SJSA1 (cell line): ENCODE results near the gene NMNAT3. TPM values are rescaled to one million over a fixed set of nuclear protein-coding genes. Genes with fewer than 3 reads are reported as not detected.

Experiments used
- DNase-seq, 2 experiments: peaks; one replicate each; pipeline ENCODE4 v3.0.0-alpha.2; 2015 to 2020; ENCODE audit warnings: low spot score in 2 of 2, low read depth in 1 of 2
- H3K27ac ChIP-seq: fragments of 250-450 bp; sonication (Bioruptor Pico); 2 replicates; pipeline ENCODE4 v1.5.1; 2020; ENCODE audit warnings: mild to moderate bottlenecking, moderate library complexity
- H3K27me3 ChIP-seq: fragments of 250-450 bp; sonication (Bioruptor Pico); replicated peaks from 2 replicates; pipeline ENCODE4 v1.5.1; 2020; ENCODE audit warnings: mild to moderate bottlenecking, moderate library complexity
- H3K36me3 ChIP-seq: fragments of 250-450 bp; sonication (Bioruptor Pico); 2 replicates; pipeline ENCODE4 v1.5.1; 2020; ENCODE audit warnings: mild to moderate bottlenecking
- H3K4me1 ChIP-seq: fragments of 250-450 bp; sonication (Bioruptor Pico); replicated peaks from 2 replicates; pipeline ENCODE4 v1.6.1; 2021; ENCODE audit warnings: mild to moderate bottlenecking
- H3K4me3 ChIP-seq: fragments of 250-450 bp; sonication (Bioruptor Pico); 2 replicates; pipeline ENCODE4 v1.5.1; 2020; ENCODE audit warnings: mild to moderate bottlenecking
- H3K9me3 ChIP-seq: fragments of 250-450 bp; sonication (Bioruptor Pico); replicated peaks from 2 replicates; pipeline ENCODE4 v1.5.1; 2020; ENCODE audit warnings: mild to moderate bottlenecking
- total RNA-seq: library from RNA; depleted of rRNA; stranded (reverse); fragments of >200 nt; shearing (Covaris generic); gene quantifications from 2 replicates; pipeline ENCODE4 v1.2.3, GENCODE V29; 2014

Gene NMNAT3
- total RNA-seq, 1 experiment from 2014 or later, result not detected

DNA sequence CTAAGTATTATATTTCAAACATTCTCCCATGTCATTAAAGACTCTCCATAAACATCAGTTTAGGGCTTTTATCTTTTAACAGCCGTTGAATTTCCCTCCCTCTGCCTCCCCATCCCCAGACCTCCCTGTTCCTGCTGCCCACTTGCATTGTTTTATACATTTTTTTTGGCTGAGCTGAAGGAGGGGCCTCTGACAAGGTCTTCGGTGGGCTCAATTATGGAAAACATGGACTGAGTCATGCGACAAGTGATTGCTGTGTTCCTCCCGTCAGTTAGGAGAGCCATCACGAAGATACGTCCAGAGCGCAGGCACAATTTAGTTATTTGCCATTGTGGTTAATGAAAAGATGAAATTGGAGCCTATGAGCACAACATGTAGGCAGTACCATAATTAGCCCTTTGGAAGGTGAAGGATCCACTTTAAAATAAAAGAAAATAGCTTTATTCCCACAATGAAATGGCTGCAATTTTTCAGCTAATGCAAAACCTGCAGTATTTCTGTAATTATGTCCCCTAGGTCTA lies 12.0 kb upstream of the NMNAT3 start:
- H3K27me3 ChIP-seq, result no peaks in the 10 kb centered on the region

DNA sequence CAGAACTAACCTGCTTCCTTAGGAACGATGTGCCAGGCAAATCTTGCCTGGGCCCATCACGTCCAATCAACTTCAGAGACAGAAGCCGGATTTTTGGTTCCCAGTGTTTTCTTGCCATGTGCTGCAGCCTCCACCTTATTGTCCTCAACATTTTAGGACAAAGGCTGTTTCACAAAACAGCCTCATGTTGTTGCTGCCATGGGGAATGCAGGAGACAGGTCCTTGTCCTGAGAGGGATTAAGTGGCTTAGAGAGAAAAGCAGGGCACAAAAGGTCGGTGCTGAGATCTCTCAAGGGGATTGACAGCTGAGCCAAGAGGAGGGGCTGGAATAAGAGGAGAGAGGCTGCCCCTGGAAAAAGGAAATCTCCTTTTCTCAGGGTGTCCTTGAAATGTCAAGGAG lies 11.3 kb upstream of the NMNAT3 start:
- H3K27ac ChIP-seq, result no peak overlapping the region
- H3K27me3 ChIP-seq, result no peaks in the 10 kb centered on the region
- no peaks in the 10 kb centered on the region for H3K9me3 ChIP-seq
- H3K36me3 ChIP-seq, result no peaks in the 10 kb centered on the region
- no peak overlapping the region for H3K4me3 ChIP-seq
- H3K4me1 ChIP-seq, result no peaks in the 10 kb centered on the region
- DNase-seq, result no peak

More for the DNA sequence above, 12.0 kb upstream of the NMNAT3 start:
- Histone ChIP-seq H3K4me1 (no peaks in the 10 kb centered on the region), H3K27ac (no peak overlapping the region), H3K9me3 (no peaks in the 10 kb centered on the region), H3K4me3 (no peak overlapping the region), H3K36me3 (no peaks in the 10 kb centered on the region)
- no peak for DNase-seq

DNA sequence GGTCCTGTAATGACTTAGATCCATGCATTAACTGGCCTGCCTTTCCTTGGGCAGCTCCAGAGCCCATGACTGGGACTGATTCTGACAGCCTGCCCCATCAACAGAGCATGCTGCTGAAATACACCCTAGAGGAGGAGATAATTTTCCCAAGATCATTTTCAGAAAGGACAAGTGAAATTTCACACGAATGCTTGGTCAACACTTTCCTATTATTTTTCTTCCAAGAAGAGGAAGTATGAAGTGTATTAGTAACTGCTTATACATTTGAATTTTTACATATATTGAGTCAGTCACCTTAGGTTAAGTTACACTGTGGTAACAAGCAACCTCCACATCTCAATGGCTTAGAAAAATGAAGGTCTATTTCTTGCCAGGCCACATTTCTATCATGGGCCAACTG lies 9.7 kb upstream of the NMNAT3 start:
- H3K27ac ChIP-seq, result no peak overlapping the region
- H3K4me1 ChIP-seq, result no peaks in the 10 kb centered on the region
- no peaks in the 10 kb centered on the region for H3K27me3 ChIP-seq
- no peaks in the 10 kb centered on the region for H3K9me3 ChIP-seq
- no peak for DNase-seq
- no peak overlapping the region for H3K4me3 ChIP-seq
- H3K36me3 ChIP-seq, result no peaks in the 10 kb centered on the region

DNA sequence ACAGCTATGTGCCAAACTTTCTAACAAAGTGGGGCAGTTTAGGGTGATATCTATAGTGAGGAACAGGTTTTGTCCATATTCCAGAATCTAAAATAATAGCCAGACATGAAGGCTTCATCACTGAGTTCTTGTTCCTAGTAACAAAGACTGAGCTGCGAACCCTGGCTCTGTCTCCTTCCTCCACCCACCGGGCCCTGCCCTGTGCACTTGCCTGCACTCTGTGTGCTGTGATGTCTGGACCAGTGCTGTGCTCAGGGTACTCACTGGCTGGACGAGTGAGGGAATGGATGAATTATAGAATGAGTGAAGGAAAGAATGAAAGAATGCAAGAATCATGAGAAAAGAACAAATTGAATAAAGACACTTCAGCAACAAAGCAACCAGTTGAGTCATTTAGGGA lies 8.9 kb upstream of the NMNAT3 start:
- no peak for DNase-seq
- H3K27ac ChIP-seq, result no peak overlapping the region
- no peaks in the 10 kb centered on the region for H3K9me3 ChIP-seq
- no peaks in the 10 kb centered on the region for H3K36me3 ChIP-seq
- no peaks in the 10 kb centered on the region for H3K4me1 ChIP-seq
- H3K27me3 ChIP-seq, result no peaks in the 10 kb centered on the region; the same call in 1 of the 2 replicates
- no peak overlapping the region for H3K4me3 ChIP-seq

DNA sequence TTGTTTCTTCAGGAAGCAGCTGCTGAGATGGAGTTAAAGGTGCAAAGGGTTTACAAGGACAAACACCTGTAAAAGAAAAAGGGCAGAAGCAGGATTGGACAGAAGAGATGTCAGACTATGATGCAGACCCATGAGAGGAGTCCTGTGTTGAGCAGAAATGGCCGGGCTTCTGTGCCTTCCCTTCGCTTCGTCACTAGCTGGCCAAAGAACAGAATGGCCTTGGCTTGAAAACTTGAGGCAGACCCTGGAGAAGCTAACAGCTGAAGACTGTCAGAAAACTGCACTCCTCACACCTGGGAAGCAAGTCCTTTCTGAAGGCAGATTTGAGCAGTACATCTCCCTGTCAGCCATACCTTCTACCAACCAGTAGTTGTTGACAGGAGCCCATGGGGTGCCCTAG lies 8.4 kb upstream of the NMNAT3 start:
- Histone ChIP-seq H3K27me3 (no peaks in the 10 kb centered on the region; the same call in 1 of the 2 replicates), H3K9me3 (no peaks in the 10 kb centered on the region)

DNA sequence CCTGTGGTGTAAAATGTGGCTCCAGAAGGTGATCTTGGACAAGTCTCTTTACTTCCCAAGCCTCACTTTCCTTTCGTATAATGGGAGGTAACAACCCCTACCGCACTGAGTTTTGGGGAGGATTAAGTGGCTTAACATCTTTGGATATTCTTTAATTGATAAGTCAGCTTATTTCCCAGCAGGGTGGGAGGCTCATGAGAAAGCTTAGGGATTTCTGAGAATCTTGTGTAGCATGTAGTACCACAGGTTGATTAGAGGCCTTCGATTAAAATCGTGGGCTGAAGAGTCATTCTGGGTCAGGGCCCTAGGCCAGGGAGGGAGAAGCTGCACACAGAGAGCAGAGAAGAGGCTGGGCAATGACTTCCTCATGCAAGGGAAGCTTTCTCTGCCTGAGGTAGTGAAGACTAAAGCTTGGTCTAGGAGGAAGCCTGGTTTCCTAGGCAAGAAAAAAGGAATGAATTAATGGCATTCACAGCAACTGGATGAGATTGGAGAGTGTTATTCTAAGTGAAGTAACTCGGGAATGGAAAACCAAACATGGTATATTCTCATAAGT lies 1.5 kb upstream of the NMNAT3 start:
- Histone ChIP-seq H3K4me1 (no peaks in the 10 kb centered on the region), H3K27ac (no peak overlapping the region), H3K4me3 (no peak overlapping the region), H3K27me3 (no peaks in the 10 kb centered on the region; the same call in 1 of the 2 replicates), H3K36me3 (no peaks in the 10 kb centered on the region), H3K9me3 (no peaks in the 10 kb centered on the region)
- no peak for DNase-seq

More for the DNA sequence above, 8.4 kb upstream of the NMNAT3 start:
- H3K27ac ChIP-seq, result no peak overlapping the region
- H3K4me1 ChIP-seq, result no peaks in the 10 kb centered on the region
- no peak for DNase-seq
- H3K4me3 ChIP-seq, result no peak overlapping the region
- no peaks in the 10 kb centered on the region for H3K36me3 ChIP-seq

DNA sequence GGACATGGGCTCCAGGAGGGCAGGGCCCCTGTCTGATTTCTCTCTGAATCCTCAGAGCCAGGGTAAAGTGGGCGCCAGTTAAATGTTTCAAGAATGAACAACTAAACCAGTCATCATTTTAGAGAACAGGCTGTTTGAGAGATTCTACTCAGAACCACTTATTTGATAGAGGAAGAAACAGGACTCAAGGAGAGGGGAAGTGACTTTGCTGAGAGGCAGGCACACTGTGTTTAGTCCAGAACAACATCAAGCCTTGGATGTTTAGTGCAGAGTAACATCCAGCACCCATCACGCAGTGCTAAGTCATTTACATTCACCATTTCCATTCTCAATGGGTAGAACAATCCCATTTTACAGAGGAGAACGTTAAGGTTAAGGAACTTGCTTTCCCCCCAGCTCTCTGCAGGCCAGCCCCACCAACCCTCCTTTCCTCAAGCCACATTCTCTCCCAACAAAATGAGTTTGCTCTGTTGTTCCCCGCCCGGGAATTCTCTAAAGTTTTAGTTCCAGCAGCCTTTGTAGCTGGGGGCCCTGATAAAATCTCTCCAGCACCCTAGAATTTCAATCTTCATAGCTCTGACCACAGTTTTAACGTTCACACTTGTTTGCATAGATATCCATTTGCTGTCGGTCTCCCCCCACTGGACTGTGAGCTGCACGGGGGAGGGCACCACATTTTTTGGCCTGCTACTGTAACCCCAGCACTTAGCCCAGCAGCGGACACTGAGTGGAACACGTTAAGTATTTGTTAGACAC lies 962 bp downstream of the NMNAT3 start:
- no peak overlapping the region for H3K4me3 ChIP-seq
- DNase-seq, result no peak
- H3K36me3 ChIP-seq, result no peaks in the 10 kb centered on the region
- peaks cover 5% of the 10 kb centered on the region for H3K27me3 ChIP-seq
- no peak overlapping the region for H3K27ac ChIP-seq
- no peaks in the 10 kb centered on the region for H3K4me1 ChIP-seq
- H3K9me3 ChIP-seq, result no peaks in the 10 kb centered on the region

DNA sequence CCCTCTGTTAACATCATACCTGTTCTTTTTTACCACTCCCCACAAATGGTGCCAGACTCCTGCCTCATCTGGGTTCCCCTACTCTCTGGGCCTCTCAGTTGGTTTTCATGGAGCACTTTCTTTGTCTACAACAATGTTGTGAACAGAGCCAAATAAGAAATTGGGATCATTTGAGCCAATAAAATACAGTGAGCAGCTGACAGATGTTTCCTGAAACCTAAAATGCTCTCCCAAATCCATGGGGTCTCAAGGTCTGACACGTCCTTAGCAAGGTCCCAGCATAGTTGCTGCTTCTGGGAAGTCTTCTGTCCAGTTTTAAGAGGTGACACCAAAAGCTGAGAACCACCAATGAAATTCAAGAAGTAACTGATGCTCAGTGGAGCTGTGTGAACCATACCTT lies 1.7 kb downstream of the NMNAT3 start:
- Histone ChIP-seq H3K36me3 (no peaks in the 10 kb centered on the region), H3K27ac (no peak overlapping the region), H3K27me3 (peaks cover 5% of the 10 kb centered on the region; the same call in 1 of the 2 replicates), H3K4me1 (no peaks in the 10 kb centered on the region), H3K9me3 (no peaks in the 10 kb centered on the region), H3K4me3 (no peak overlapping the region)
- no peak for DNase-seq

DNA sequence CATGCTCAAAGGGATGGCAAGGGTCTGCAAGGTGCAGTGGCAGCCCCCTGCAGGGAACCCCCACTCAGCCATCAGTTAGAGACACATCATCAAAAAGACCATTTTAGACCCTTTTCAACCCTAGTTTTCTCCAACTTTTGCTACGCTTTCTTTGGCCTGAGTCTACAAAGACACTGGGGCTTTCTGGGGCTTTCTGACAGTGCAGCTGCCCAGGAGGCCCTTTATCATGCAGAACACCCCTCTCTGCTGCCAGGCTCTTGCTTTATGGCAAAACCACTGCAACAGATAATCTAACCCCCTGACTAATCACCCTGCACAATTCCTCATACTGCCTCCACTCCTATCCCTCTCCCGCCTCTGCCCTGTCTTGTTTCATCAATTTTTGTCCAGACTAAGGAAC lies 2.4 kb downstream of the NMNAT3 start:
- no peak for DNase-seq
- H3K4me3 ChIP-seq, result no peak overlapping the region
- no peaks in the 10 kb centered on the region for H3K9me3 ChIP-seq
- no peaks in the 10 kb centered on the region for H3K36me3 ChIP-seq
- no peaks in the 10 kb centered on the region for H3K4me1 ChIP-seq
- H3K27me3 ChIP-seq, result peaks cover 5% of the 10 kb centered on the region; the same call in 1 of the 2 replicates
- H3K27ac ChIP-seq, result no peak overlapping the region

DNA sequence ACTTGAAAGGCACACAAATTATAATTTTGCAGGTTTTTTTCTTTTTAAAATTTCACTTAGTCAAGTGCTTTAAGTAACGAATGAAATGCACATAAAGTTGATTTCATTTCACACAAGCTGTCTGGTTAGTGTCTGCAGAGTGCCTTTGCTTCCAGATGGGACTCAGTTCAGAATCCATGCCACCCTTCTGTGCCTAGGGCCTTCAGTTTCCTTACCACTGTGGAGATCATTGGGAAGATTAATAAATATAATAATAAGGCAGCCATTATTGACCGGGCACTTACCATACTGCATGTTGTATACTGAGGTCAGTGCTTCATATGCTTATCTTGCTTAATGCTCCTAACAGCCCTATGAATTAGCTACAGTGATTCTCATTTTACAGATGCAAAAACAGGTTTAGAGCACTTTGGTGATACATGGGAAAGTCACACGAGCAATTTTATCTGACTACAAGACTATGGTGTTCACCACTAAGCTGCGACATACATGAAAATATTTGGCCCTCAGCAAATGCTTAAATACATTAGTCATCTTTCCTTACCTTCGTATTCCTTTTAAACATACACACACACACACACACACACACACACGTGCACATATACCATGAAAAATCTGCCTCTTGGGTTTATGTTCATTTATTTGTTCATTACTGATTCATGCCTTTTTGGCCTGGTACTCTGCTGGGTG lies 3.1 kb downstream of the NMNAT3 start:
- Histone ChIP-seq H3K4me3 (no peak overlapping the region), H3K27ac (no peak overlapping the region), H3K9me3 (no peaks in the 10 kb centered on the region), H3K36me3 (no peaks in the 10 kb centered on the region), H3K27me3 (peaks cover 5% of the 10 kb centered on the region; the same call in 1 of the 2 replicates), H3K4me1 (no peaks in the 10 kb centered on the region)
- no peak for DNase-seq

DNA sequence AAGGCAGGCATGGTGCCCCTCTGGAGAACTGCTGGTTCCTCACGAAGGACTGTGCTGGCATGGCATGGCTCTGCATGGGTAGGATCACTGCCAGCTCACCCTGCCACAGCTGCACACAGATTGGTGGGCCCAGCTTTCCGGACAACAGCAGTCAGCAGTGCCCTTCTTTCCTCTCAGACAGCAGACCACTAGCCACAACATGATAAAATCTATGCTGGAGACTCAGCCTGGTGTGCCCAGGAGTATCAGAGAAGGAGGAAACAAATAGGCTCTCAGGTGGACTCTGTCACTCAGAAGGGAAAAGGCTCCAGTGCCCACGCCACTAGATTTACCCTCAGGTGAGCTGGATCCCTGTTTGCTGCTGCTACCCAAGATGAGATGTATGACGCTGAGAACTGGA lies 4.9 kb downstream of the NMNAT3 start:
- no peak for DNase-seq
- H3K4me1 ChIP-seq, result no peaks in the 10 kb centered on the region
- peaks cover 5% of the 10 kb centered on the region; the same call in 1 of the 2 replicates for H3K27me3 ChIP-seq
- no peaks in the 10 kb centered on the region for H3K36me3 ChIP-seq
- no peaks in the 10 kb centered on the region for H3K9me3 ChIP-seq
- no peak overlapping the region for H3K4me3 ChIP-seq
- H3K27ac ChIP-seq, result no peak overlapping the region

DNA sequence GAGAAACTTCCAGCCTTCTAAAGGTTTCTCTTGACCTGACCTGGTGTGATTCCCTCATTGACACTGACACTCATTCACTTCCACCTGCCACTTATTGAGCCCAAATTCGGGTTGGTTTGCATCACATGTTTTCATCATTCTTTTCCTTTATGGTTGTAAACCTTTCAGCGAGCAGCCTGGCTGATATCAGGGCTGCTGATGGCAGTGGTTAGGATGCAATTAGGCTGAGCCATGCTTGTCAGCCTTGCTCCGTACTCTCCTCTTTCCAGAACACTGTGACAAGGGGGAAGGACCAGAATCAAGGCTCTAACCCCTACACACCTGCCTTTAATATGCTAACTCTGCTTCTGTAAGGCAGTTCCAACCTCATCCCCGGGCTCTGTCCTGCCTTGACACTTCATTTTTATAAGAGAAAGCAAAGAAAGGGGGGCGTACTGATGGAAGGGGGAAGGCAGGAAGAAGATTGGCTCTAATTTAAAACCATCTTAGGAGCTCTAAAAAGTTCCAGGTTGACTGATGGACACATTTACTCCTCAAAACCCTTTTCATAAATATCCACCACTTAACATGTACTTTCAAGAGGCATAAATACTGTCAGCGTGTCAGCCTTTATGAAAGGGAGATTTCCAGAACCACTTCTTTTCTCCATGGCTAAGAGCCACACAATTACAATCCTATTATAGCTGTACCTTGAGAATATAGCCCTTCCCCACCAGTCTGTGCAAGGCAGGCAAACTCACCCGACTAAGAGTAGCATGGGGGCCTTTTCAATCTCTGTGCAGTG lies 5.7 kb downstream of the NMNAT3 start:
- Histone ChIP-seq H3K27ac (no peak overlapping the region), H3K27me3 (peaks cover 5% of the 10 kb centered on the region; the same call in 1 of the 2 replicates)

DNA sequence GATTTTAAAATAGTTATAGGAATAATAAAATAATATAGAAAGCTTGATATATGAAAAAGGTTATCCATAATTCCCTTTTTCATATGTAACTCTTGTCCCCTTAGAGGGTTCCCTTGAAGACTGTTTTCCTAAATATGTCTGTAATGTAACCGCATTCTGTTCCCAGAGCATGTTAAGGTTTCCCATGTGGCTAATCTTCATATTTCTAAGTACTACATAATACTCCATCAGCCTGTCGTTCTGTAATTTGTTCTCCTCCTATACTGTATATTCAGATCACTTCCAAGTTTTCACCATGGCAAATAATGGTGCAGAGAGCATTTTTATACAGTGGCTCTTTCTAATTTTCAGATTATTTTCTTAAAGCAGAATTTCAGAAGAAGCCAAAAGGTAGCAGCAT lies 6.7 kb downstream of the NMNAT3 start:
- DNase-seq, result no peak
- no peak overlapping the region for H3K4me3 ChIP-seq
- H3K4me1 ChIP-seq, result no peaks in the 10 kb centered on the region
- no peaks in the 10 kb centered on the region for H3K9me3 ChIP-seq
- H3K27ac ChIP-seq, result no peak overlapping the region
- H3K27me3 ChIP-seq, result peaks cover 5% of the 10 kb centered on the region; the same call in 1 of the 2 replicates
- no peaks in the 10 kb centered on the region for H3K36me3 ChIP-seq

More for the DNA sequence above, 5.7 kb downstream of the NMNAT3 start:
- Histone ChIP-seq H3K4me3 (no peak overlapping the region), H3K4me1 (no peaks in the 10 kb centered on the region), H3K36me3 (no peaks in the 10 kb centered on the region), H3K9me3 (no peaks in the 10 kb centered on the region)
- DNase-seq, result no peak
